Measurements from ENCODE around the gene HNRNPUL1. TPM values are rescaled to one million over a fixed set of nuclear protein-coding genes. Genes with fewer than 3 reads are reported as not detected.

The HNRNPUL1 gene
- polyA plus RNA-seq, 1 experiment = 42.3 TPM

DNA sequence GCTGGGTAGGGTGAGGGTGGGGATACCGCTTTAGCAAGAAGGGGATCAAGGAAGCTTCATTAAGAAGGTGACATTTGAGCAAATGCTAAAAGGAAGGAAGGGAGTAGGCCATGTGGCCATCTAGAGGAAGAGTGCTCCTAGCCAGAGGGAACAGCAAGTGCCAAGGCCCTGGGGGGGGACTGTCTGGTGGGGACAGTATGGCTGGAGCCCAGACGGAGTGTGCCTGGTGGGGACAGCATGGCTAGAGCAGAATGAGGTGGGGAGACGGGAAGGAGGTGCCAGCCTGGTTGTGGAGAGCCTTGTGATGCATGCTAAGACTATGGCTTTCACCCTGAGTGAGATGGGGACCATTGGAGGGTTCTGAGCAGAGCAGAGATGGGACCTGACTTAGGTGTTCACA lies 91.6 kb downstream of the HNRNPUL1 start:
- CTCF ChIA-PET = interaction anchor here (0.6 to 2.2 kb wide), 8 partner anchors 8 to 214 kb away, joined by 3 to 13 read pairs (median 4); partner anchors contain the start of genes B9D2 and DMAC2
- H3K27me3 ChIP-seq (ENCODE audit: control insufficient read depth, insufficient read depth, low read length) = no peaks in the 10 kb centered on the region

DNA sequence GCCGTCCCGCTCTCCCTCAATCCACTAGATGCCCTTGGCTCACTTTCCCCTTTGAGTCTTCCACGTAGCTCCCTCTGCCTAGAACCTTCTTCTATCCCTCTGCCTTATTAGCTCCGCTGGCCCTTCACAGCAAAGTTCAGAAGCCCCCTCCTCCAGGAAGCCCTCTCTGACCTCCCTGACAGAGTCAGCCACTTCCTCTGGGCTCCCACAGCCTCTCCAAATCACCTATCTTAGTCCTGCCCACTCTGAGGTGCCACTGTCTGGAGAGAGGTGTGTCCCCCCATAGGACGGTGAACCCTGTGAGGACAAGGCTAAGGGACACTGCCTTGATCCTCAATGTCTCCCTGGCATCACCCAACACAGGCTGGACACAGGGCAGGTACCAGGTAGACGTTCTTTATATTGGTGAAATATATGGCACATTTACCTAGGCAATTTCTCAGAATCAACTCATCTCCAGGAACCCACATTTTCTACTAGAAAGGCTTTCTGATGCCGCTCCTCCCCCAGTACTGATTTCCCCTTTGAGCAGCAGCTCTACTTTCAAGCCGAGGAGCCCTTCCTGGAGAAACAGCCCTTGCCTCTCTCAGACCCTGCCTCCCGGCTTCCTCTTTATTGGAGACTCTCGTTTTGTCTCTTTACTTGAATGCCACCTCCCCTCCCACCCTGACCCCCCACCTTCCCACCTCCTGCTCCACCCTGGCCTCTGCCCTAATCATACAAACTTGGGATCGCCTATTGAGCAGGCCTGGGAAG lies 93.0 kb downstream of the HNRNPUL1 start:
- CTCF ChIA-PET = interaction anchor here (0.6 kb wide), 1 partner anchor 35 kb away, joined by 3 read pairs; no protein-coding TSS in a partner anchor
- Histone ChIP-seq H3K27me3 (ENCODE audit: control insufficient read depth, insufficient read depth, low read length) (no peaks in the 10 kb centered on the region), H3K9me3 (ENCODE audit: control insufficient read depth, insufficient read depth, low read length) (no peaks in the 10 kb centered on the region; the same call in 1 of the 2 replicates), H3K4me3 (ENCODE audit: low read depth, low read length) (no peak overlapping the region), H3K27ac (ENCODE audit: low read depth, low read length) (no peak overlapping the region)
- POLR2A ChIA-PET = no interaction called here
- TF ChIP-seq CTCF (IDR thresholded peaks at IDR 0.05; ENCODE audit: low read depth, low read length) = no peak
- DNase-seq (ENCODE audit: low read depth, low spot score) = no peak

More for the DNA sequence above, 91.6 kb downstream of the HNRNPUL1 start:
- DNase-seq (ENCODE audit: low read depth, low spot score) = no peak
- Histone ChIP-seq H3K4me3 (ENCODE audit: low read depth, low read length) (no peak overlapping the region), H3K9me3 (ENCODE audit: control insufficient read depth, insufficient read depth, low read length) (no peaks in the 10 kb centered on the region; the same call in 1 of the 2 replicates), H3K27ac (ENCODE audit: low read depth, low read length) (no peak overlapping the region)
- POLR2A ChIA-PET = no interaction called here
- no peak for TF ChIP-seq CTCF (IDR thresholded peaks at IDR 0.05; ENCODE audit: low read depth, low read length)

Small RNAs within 50 kb of the gene (small RNA-seq; reads per million reads assigned to genes)
- not detected for gene RN7SL34P (ENCODE audit: insufficient read length, low read depth)

Other genes with a start within 250 kb of the HNRNPUL1 start
- not detected in 2 replicates for gene CYP2A13, start 175.9 kb upstream of the HNRNPUL1 start, polyA plus RNA-seq (2011; rRNA removed)
- gene CYP2F1, start 149.9 kb upstream of the HNRNPUL1 start, polyA plus RNA-seq (2011; rRNA removed) = not detected in 2 replicates
- gene CYP2S1, start 71.2 kb upstream of the HNRNPUL1 start, polyA plus RNA-seq (2011; rRNA removed) = 0.73 and 2.5 TPM in 2 replicates
- 210 and 212 TPM in 2 replicates for gene AXL, start 45.1 kb upstream of the HNRNPUL1 start, polyA plus RNA-seq (2011; rRNA removed)
- 8.5 and 9.3 TPM in 2 replicates for gene CCDC97, start 45.8 kb downstream of the HNRNPUL1 start, polyA plus RNA-seq (2011; rRNA removed)
- gene TGFB1, start 89.5 kb downstream of the HNRNPUL1 start, polyA plus RNA-seq (2011; rRNA removed) = 4.9 and 11.2 TPM in 2 replicates
- gene B9D2, start 99.8 kb downstream of the HNRNPUL1 start, polyA plus RNA-seq (2011; rRNA removed) = 3.9 and 5.1 TPM in 2 replicates
- 5.2 and 6.3 TPM in 2 replicates for gene TMEM91, start 112.2 kb downstream of the HNRNPUL1 start, polyA plus RNA-seq (2011; rRNA removed)
- gene EXOSC5, start 133.0 kb downstream of the HNRNPUL1 start, polyA plus RNA-seq (2011; rRNA removed) = 7.8 and 11.7 TPM in 2 replicates
- gene BCKDHA, start 133.4 kb downstream of the HNRNPUL1 start, polyA plus RNA-seq (2011; rRNA removed) = 10.8 and 15.3 TPM in 2 replicates
- 0.14 and 0.29 TPM in 2 replicates for gene B3GNT8, start 163.0 kb downstream of the HNRNPUL1 start, polyA plus RNA-seq (2011; rRNA removed)
- 58.2 and 64.7 TPM in 2 replicates for gene DMAC2, start 175.5 kb downstream of the HNRNPUL1 start, polyA plus RNA-seq (2011; rRNA removed)
- not detected in 2 replicates for gene ERICH4, start 178.8 kb downstream of the HNRNPUL1 start, polyA plus RNA-seq (2011; rRNA removed)

Measured in AG04450 (cell line).